IPS-18c (cell line): ENCODE results near the gene DNAH7.
"Not testable (repeated sequence)": the region's sequence is repeated elsewhere in the genome, so short reads cannot be mapped to it uniquely, and the experiment has no call there.

ENCODE experiments used
- H3K4me3 ChIP-seq: 2 replicates; pipeline ENCODE4 v1.7.0; 2013; ENCODE audit warnings: low read depth, mild to moderate bottlenecking, low read length, moderate library complexity; ENCODE audit not compliant: insufficient read depth
- H3K9me3 ChIP-seq: one replicate; pipeline ENCODE4 v1.6.1; 2013; ENCODE audit warnings: mild to moderate bottlenecking, low read length, moderate library complexity; ENCODE audit not compliant: control insufficient read depth, insufficient read depth

The DNAH7 gene

DNA sequence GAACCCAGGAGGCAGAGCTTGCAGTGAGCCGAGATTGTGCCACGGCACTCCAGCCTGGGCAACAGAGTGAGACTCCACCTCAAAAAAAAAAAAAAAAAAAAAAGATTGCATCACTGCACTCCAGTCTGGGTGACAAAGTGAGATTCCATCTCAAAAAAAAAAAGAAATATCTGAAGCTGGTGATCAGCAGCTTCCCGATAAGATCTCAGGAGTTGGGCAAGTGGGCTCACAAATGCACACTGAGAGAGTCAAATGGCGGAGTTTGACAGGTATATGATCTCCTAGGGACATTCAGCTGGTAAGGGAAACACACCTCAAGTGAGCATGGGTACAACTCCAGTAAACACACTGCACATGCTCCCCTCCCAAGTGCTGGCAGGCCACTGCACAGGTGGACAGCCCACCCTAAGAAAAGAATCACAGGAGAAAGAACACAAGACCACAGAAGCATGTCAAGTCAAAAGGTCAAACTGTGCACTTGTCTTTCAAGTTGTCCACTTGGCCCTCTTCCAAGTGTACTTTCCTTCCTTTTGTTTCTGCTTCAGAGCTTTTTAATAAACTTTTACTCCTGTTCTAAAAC, 151.5 kb downstream of the DNAH7 start:
- H3K9me3 ChIP-seq, H3K4me3 ChIP-seq: not testable (repeated sequence)

DNA sequence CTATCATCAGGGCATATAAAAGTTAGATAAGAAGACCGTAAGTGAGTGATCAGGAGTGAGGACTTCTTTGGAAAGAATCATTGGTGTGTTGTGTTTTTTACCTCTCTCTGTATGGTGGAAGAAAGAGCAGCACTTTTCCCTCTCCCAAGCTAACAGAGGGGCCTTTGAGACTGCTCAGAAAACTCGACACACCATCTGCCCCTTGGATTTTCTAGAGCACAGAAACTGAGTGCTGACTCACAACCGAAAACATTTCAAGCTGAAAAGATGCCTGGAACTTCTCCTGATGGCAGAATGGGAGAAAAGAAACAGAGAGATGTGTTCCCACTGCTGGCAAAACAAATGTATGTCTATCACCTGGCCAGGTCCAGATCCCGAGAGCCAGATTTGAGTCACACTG, 156.6 kb downstream of the DNAH7 start:
- H3K9me3 ChIP-seq = no peaks in the 10 kb centered on the region
- no peak overlapping the region for H3K4me3 ChIP-seq

DNA sequence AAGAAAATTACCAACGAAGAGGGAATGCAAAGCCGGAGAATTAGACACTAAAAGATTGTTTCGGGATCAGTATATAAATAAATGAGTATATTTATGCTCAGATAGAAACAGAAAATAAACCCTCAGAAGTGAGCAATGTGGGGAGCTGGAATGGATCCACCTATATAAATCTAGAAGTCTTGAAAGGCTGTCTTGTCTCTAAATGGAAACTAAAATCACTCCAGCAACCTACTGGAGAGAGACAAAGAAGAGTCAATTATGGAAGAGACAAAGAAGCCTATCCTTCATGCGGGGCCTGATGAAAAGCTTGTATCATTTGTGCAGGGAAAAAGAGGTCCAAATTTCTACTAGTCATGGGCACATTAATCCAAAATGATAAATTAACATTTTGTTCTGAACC, 158.1 kb downstream of the DNAH7 start:
- no peaks in the 10 kb centered on the region for H3K9me3 ChIP-seq
- H3K4me3 ChIP-seq = no peak overlapping the region

DNA sequence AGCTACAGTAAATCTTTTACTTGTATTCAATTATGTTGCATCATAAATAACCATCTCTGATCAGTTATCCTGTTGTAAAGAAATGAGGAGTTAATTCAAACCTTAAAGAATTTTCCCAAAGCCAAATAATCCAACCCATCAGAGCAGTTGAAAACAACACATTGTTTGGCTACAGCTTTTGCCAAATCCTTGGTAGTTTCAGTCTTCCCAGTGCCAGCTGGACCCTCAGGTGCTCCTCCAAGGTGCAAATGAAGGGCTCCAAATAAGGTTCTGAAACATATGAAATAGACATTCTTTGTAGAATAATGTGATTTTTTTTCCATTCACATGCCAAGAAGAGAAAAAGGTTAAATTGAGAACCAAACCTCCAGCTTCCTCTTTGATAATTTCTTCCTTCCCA, 158.7 kb downstream of the DNAH7 start:
- no peak overlapping the region for H3K4me3 ChIP-seq

DNA sequence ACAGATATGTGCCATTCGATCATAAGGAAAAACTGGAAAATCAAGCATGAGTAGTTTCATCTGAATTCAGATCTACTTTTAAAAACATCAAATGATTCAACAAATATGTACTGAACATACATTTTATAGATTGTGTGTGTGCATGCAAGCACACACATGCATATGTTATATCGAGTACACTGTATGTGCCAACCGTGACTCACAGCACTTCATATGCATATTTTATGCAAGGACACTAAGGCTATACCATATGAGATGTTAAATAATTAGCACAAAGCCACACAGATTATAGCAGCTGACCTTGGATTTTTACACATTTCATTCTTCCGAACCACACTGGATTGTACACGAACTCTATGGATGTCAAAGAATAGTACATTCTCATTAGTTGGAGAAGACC, 161.2 kb downstream of the DNAH7 start:
- no peaks in the 10 kb centered on the region for H3K9me3 ChIP-seq
- H3K4me3 ChIP-seq = no peak overlapping the region

More for the DNA sequence above, 158.7 kb downstream of the DNAH7 start:
- no peaks in the 10 kb centered on the region for H3K9me3 ChIP-seq

DNA sequence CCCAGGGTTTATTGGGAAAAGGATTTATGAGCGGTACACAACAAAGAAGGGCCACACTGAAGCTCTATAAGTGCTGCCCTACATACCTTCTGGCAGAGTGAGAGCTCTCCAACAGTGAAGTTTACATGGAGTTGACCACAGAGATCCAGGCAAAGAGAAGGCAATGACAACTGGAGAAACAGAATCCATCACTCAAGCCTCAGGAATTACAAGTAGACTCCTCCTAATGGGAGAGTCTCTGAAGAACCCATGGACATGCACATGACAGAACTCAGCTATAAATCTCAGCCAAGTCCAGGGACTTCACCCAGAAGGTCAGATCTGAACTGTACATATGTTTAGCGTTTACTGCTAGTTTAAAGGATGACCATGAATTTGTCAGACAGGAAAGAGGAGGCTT, 164.7 kb downstream of the DNAH7 start:
- H3K9me3 ChIP-seq = no peaks in the 10 kb centered on the region
- no peak overlapping the region for H3K4me3 ChIP-seq

DNA sequence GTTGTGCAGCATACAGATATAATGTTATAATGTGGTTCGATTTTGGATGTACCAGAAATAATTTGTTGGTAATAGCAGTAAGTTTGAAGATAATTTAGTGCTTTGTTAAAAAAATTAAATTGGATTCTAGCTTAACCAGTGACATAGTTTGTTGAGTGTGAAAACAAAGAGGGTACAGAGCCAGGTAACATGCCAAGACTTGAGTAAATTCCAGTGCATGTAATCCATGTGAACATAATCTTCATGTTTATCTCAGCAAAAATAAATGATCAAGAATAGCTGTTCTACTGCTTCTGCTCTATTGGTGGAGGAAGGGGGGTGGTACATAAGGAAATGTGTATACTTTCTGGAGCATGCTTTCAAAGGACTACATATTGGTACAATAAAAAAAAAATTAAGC, 165.8 kb downstream of the DNAH7 start:
- H3K4me3 ChIP-seq = no peak overlapping the region
- no peaks in the 10 kb centered on the region for H3K9me3 ChIP-seq

DNA sequence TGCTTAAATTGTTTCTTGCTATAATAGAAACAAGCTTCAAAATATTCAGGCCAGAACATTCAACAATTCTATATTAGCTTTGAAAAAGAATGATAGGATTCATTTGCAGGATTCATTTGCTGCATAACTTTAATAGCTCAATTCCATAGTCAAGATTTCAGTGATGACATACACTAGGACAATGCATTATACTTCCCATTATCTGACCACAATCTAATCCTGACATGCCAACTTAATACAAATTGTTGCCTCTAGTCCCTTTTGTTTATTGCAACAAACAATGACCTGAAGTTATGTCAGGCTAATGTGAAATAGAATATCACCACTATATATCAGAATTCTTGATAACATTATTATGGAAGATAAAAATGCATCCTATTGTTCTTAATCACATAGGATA, 169.4 kb downstream of the DNAH7 start:
- no peak overlapping the region for H3K4me3 ChIP-seq
- H3K9me3 ChIP-seq = no peaks in the 10 kb centered on the region

DNA sequence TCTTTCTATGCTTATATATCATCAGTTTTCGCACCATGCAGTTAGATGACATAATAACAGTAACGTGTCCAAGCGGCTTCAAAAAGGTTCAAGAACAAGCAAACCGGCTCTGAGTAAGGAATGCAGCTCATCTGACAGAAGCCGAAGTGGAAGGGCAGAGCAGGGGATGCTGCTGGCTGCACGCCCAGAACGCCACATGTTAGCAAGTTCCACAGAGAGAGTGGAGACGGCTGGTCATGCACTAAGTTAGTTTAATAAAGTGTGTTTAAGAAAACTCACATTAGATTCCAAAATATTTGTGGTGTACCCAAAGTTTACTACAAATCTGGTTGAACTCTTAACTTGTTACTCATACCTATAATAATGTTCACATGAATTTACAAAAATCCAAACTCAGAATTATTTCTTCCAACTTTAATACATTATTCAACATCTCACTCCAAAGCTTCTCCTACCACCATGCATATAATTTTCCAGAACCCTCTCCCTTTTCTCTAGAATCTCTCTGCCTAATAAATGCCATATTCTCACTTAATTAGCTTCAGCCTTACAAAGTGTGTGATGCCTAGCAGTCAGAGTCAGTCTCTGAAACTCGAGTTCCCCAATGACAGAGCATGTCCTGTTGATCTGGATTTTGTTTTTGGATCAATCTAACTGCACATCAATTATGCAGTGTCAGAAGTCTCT, 170.0 kb downstream of the DNAH7 start:
- H3K4me3 ChIP-seq = no peak overlapping the region
- no peaks in the 10 kb centered on the region for H3K9me3 ChIP-seq

DNA sequence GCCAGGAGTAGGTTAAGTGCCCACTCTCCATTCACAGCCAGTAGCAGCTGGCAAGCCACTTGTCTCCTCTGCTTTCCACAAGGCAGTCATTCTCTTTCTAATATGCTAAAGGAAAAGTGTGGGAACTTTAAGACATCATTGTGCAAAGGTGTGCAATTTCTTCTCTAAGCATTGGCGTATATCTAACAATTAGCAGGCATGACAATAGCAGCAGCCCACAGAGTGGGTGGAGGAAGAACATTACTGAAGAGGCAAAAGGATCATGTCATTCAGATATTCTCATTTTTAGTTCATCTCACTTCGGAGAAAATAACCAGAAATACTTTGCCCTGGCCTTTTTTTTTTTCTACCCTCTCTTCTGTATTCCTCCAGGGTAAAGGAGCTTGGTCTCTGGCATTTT, 177.6 kb downstream of the DNAH7 start:
- Histone ChIP-seq H3K4me3 (no peak overlapping the region), H3K9me3 (no peaks in the 10 kb centered on the region)

DNA sequence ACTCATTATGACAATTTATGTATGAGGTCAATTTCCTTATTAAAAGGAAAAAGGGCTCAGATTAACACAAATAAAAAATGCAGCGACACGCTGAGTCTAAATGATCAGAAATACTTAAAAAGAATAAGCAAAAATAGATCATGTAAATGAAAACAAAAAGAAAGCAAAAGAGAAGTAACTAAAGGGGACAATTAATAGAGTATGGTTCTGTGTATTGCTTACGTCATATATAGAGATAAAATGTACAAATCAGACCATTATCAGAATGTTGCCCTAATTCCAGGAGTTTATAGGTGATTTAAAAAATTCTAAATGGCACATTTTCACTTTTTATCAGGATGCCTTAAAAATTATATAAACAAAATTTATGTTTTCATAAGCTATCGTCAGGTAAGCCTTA, 189.5 kb downstream of the DNAH7 start:
- Histone ChIP-seq H3K4me3 (no peak overlapping the region), H3K9me3 (no peaks in the 10 kb centered on the region)

DNA sequence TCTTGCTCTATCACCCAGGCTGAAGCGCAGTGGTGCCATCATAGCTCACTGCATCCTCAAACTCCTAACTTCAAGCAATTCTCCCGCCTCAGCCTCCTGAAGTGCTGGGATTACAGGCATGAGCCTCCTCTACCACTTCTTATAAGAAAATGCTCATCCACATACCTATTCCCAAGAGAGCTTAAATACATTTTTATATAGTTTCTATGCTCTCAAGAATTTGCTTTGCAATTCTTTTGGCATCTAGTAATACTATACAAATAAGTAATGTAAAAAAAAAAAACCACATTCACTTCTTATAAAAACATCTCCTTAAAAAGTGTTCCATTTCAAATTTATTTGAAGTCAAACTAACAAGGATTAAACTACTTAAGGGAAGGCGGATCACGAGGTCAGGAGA, 197.3 kb downstream of the DNAH7 start:
- Histone ChIP-seq H3K9me3 (no peaks in the 10 kb centered on the region), H3K4me3 (no peak overlapping the region)

DNA sequence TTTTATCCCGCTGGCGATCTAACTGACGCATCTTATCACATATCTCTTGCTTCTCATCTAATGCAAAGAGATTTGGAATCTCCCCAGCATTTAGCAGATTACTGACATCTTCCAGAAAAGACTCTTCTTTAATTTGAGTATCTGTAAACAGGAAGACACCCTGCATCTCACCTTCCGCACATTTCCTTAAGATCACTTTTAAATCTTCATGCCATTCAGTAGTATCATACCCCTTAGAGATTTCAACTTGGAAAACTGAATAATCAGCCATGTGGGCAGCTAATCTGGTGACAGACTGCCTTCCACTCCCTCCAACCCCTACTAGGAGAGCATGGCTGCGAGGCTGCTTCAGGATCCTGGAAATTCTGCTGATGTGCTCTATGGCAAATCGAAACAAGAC, 204.3 kb downstream of the DNAH7 start:
- H3K4me3 ChIP-seq = no peak overlapping the region
- no peaks in the 10 kb centered on the region for H3K9me3 ChIP-seq

DNA sequence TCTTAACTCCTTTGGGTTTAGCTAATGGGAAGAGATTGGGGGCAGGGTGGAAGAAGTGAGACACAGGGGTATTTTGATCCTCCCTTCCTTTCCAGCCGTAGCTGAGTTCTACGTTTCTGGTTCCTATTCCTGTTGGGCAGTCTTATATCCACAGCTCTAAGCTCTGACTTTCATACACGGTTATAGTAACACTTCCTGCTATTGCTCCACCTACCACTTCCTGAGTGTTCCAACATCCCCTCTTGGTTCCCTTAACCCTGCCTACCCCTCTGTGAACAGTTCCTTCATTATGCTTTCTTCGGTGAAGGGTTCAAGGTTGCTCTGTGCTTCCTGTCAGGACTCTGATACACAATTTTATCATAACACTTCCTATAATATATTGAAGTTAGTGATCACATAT, 205.1 kb downstream of the DNAH7 start:
- no peaks in the 10 kb centered on the region for H3K9me3 ChIP-seq
- H3K4me3 ChIP-seq = no peak overlapping the region

DNA sequence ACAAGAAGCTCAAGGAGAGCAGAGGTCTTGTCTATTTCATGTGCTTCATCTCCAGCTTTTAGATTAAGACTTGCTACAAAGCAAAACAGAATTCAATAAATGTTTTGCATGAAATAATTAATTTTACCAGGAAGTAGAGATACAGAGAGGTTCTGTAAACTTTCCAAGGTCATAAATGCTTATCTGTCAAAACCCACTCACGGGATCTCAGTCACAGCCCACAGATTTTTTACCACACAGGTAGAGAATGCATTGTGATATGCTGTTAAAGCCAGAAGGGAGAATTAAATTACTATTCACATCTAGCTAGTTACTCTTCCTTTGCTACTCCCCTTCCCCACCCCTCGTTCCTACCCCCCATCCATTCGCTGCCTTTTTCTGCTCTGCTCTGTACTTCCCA, 205.5 kb downstream of the DNAH7 start:
- Histone ChIP-seq H3K4me3 (no peak overlapping the region), H3K9me3 (no peaks in the 10 kb centered on the region)

DNA sequence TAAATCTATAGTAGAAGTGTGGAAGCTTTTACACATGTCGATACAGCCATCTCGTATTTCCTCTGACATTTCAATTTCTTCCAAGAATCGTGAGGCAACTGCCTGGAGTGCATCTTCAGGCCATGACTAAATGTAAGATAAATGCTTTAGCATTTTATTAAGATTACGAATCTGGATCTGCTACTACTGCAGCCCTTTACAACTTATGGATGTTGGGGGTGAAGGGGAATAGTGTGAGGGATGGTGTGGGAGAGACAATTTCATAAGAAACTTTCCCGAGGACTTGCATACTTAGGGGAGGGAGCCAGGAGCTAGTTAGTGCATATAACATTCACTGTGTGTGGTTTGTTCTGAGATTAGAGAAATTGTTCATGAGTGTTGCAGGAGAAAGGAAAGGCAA, 206.8 kb downstream of the DNAH7 start:
- no peaks in the 10 kb centered on the region for H3K9me3 ChIP-seq
- H3K4me3 ChIP-seq = no peak overlapping the region

DNA sequence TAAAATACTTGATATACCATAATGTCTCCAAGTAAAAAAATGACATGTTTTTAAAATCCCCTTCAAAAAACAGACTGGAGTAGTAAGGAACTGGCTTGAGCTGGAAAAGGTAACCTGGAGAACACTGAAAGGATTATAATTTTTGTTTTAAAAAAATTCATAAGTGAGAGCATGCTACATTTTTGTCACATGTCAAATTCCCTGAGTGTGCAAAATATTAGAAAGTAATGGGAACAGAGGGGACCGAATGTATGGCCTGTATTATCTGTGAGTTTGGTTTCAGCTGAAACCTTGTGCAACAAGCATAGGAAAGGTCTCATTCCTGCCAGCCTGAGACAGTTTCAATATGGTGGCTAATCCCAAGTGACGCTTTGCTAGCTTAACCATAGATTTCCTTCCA, 209.1 kb downstream of the DNAH7 start:
- H3K4me3 ChIP-seq = no peak overlapping the region

DNA sequence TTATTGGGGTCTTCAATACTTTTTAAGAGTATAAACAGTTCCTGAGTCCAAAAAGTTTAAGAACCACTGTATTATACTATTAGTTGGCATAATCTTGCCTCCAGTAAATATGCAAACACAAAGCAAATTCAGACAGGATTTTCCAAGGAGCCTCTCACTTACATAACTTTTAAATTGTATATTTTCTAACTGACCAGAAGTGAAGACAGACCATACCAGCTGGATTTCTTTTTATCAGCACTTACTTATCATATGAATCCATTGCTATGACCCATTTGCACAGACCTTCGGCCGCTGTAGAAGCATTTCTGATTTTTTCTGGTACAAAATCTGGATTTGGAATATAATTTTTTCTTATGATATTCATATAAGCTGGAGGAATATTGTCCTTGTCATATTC, 211.5 kb downstream of the DNAH7 start:
- Histone ChIP-seq H3K4me3 (no peak overlapping the region), H3K9me3 (no peaks in the 10 kb centered on the region)

More for the DNA sequence above, 209.1 kb downstream of the DNAH7 start:
- H3K9me3 ChIP-seq = no peaks in the 10 kb centered on the region

DNA sequence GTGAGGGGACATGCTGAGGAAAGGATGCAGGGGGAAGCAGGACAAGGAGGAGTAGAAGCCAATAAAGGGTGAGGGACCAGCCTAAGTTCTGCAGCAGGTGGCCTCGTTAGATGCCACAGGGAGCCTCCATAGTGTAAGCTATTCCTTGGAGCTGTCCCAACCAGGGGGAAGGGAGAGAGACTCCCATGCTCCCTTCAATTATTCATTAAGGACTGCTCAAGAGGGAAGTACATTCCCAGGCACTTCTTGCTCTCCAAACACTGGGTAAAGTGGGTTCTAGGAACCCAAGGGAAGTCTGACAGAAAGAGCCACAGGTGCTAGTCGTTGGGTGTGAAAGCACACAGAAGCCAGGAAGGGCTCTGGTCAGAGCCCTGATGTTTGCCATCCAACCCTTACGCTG, 217.9 kb downstream of the DNAH7 start:
- Histone ChIP-seq H3K9me3 (no peaks in the 10 kb centered on the region), H3K4me3 (no peak overlapping the region)
